Tibial nerve (tissue), 4 donors: ENCODE data around the gene SPATA6L. TPM values are rescaled to one million over a fixed set of nuclear protein-coding genes. Genes with fewer than 3 reads are reported as not detected.

ENCODE experiments used
- DNase-seq, 2 donors: peaks; one replicate each; pipeline ENCODE4 v3.0.0-alpha.2; 2019; ENCODE audit warnings: low spot score in 2 of 2
- H3K27ac ChIP-seq, 4 donors: fragments of 200-600 bp; sonication (generic) in 3 of 4; one replicate each; pipeline ENCODE4 v1.5.1; 2017 to 2019; ENCODE audit warnings: mild to moderate bottlenecking in 1 of 4
- H3K27me3 ChIP-seq, 2 donors: fragments of 200-600 bp; sonication (generic) in 1 of 2; one replicate each; pipeline versions ENCODE4 v1.5.1 to v1.6.0; 2017 to 2019
- H3K36me3 ChIP-seq, 3 donors: fragments of 200-600 bp; sonication (generic); one replicate each; pipeline ENCODE4 v1.5.1; 2018 to 2019
- H3K4me1 ChIP-seq, 4 donors: fragments of 200-600 bp; sonication (generic) in 3 of 4; one replicate each; pipeline ENCODE4 v1.5.1; 2017 to 2019
- H3K4me3 ChIP-seq, 4 donors: fragments of 200-600 bp; sonication (generic) in 3 of 4; one replicate each; pipeline ENCODE4 v1.5.1; 2017 to 2019; ENCODE audit warnings: mild to moderate bottlenecking in 1 of 4, moderate library complexity in 1 of 4
- H3K9me3 ChIP-seq, 4 donors: fragments of 200-600 bp; sonication (generic) in 3 of 4; one replicate each; pipeline ENCODE4 v1.5.1; 2017 to 2019
- EP300 ChIP-seq, 2 donors: sonication (generic); formaldehyde crosslinking; IDR thresholded peaks; one replicate each; pipeline ENCODE4 v1.6.1; 2017; ENCODE audit warnings: antibody characterized with exemption in 2 of 2, mild to moderate bottlenecking in 1 of 2
- POLR2A ChIP-seq, 2 donors: fragments of 450-650 bp; IDR thresholded peaks; one replicate each; pipeline ENCODE4 v1.6.1; 2017; ENCODE audit warnings: antibody characterized with exemption in 2 of 2, mild to moderate bottlenecking in 2 of 2, moderate library complexity in 2 of 2
- WGBS, 2 donors: methylation state at CpG; one replicate each; pipeline ENCODE4 v1.1.5; 2018; 5-methylcytosine and 5-hydroxymethylcytosine counted together
- total RNA-seq, 4 donors: library from RNA; depleted of rRNA; stranded (reverse); fragments of >200 nt; gene quantifications; one replicate each; pipeline ENCODE4 v1.1.0, GENCODE V29; 2016
- TF ChIP-seq, protein P1 (sequence below), 5 experiments: fragments of 200-600 bp in 3 of 5; fragments of 450-650 bp in 2 of 5; sonication (generic) in 3 of 5; IDR thresholded peaks; one replicate each; pipeline ENCODE4 v1.5.1; 2016 to 2019; ENCODE audit warnings: antibody characterized with exemption in 5 of 5, mild to moderate bottlenecking in 3 of 5, moderate library complexity in 2 of 5

The SPATA6L gene
- total RNA-seq, 4 donors from 2014 or later: 1.3 to 5.4 (median 3.8) TPM

DNA sequence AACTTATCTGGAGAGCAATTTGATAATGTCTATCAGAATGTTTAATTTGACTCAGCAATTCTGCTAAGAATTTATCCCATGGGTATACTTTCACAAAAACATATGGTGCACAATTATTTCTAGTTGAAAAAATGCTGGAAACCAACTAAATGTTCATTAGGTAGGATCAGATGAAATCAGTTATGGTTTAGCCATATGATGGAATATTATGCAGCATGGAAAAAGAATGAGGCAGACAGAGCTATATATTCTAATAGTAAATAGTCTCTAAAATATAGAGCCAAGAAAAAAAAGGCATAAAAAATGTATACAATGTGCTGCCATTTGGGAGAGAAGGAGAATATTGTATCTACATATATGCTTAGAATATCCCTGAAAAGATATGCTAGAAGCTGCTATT is 3.6 kb upstream of the SPATA6L start:
- H3K9me3 ChIP-seq: no peaks in the 10 kb centered on the region
- peaks cover 0 to 17% (median 7%) of the 10 kb centered on the region in 4 donors for H3K4me1 ChIP-seq
- H3K27ac ChIP-seq: no peak overlapping the region
- no peak for DNase-seq
- H3K36me3 ChIP-seq: no peaks in the 10 kb centered on the region
- no peak overlapping the region for H3K4me3 ChIP-seq
- H3K27me3 ChIP-seq: no peaks in the 10 kb centered on the region
- TF ChIP-seq POLR2A (IDR thresholded peaks at IDR 0.05) (no peak), EP300 (IDR thresholded peaks at IDR 0.05) (no peak)
- TF ChIP-seq, protein P1, sequence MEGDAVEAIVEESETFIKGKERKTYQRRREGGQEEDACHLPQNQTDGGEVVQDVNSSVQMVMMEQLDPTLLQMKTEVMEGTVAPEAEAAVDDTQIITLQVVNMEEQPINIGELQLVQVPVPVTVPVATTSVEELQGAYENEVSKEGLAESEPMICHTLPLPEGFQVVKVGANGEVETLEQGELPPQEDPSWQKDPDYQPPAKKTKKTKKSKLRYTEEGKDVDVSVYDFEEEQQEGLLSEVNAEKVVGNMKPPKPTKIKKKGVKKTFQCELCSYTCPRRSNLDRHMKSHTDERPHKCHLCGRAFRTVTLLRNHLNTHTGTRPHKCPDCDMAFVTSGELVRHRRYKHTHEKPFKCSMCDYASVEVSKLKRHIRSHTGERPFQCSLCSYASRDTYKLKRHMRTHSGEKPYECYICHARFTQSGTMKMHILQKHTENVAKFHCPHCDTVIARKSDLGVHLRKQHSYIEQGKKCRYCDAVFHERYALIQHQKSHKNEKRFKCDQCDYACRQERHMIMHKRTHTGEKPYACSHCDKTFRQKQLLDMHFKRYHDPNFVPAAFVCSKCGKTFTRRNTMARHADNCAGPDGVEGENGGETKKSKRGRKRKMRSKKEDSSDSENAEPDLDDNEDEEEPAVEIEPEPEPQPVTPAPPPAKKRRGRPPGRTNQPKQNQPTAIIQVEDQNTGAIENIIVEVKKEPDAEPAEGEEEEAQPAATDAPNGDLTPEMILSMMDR (IDR thresholded peaks at IDR 0.05): no peak

DNA sequence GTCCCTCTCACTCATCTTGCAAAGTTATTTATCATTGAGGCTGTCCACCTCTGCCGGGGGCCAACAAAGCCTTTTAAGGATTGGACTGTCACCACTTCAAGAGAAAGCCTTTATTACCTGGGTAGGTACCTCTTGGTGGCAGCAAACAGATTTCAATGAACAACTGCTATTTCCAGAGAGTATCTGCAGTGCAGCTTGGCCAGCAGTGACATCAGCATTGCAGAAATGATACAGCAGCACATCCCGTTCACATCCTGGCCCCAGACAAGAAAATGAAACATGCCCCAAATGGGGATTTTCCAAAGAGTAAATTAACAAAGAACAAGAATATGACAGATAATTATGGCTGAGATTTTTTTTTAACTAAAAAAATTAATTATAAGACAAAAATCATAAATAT is 2.3 kb upstream of the SPATA6L start:
- 80 to 91% methylated on average over 2 of the region's 2 CpGs for WGBS, 2 donors

DNA sequence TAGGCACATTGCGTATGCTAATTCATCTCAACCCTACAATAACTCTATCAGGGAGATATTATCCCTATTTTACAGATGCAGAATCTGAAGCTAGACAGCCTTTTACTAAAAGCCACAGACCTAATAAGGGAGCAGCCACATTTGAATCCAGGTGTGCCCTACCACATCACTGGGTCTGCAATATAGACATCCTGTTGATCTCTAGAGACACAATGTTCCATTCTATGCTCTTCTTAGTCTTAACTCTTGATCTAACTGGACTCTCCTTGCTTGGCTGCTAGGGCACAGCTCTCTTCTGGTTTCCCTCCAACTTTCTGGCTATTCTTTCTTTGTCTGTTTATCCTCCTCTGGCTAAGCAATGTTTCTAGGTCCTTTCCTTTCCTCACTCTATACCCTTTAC is 1.4 kb upstream of the SPATA6L start:
- Histone ChIP-seq H3K4me3 (no peak overlapping the region), H3K27ac (no peak overlapping the region), H3K27me3 (no peaks in the 10 kb centered on the region), H3K4me1 (peaks cover 0 to 39% (median 26%) of the 10 kb centered on the region in 4 donors), H3K9me3 (no peaks in the 10 kb centered on the region), H3K36me3 (no peaks in the 10 kb centered on the region)
- 95 to 96% methylated on average over 1 of the region's 1 CpG for WGBS, 2 donors
- no peak for TF ChIP-seq EP300 (IDR thresholded peaks at IDR 0.05)
- TF ChIP-seq, protein P1 (IDR thresholded peaks at IDR 0.05): no peak
- TF ChIP-seq POLR2A (IDR thresholded peaks at IDR 0.05): no peak
- DNase-seq: no peak

More for the DNA sequence above, 2.3 kb upstream of the SPATA6L start:
- H3K4me1 ChIP-seq: peaks cover 0 to 30% (median 20%) of the 10 kb centered on the region in 4 donors
- no peaks in the 10 kb centered on the region for H3K9me3 ChIP-seq
- H3K36me3 ChIP-seq: no peaks in the 10 kb centered on the region
- H3K4me3 ChIP-seq: no peak overlapping the region
- H3K27me3 ChIP-seq: no peaks in the 10 kb centered on the region
- no peak for DNase-seq
- no peak overlapping the region for H3K27ac ChIP-seq
- TF ChIP-seq, protein P1 (IDR thresholded peaks at IDR 0.05): no peak
- TF ChIP-seq EP300 (IDR thresholded peaks at IDR 0.05): no peak

DNA sequence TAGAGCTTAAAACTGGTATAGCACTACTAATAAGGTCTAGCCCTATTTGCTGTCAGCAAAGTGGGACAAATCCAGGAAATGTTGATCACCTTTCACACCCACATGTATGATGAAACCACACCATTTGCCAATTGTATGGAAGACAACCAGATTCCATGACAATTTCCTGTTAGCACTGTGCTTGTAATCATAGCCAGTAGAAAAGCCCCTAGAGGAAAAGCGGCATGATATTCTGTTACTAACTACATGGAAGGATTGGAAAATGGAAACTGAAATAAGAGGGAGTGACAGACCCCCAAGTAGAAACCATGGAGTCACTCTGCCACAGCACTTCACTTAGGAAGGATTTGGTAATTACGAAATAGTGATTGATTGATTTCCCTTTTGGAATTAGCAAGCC is 923 bp downstream of the SPATA6L start:
- H3K27ac ChIP-seq: peak overlapping the region in 2 of 4 donors; percentile 47 to 72
- H3K9me3 ChIP-seq: no peaks in the 10 kb centered on the region
- H3K36me3 ChIP-seq: no peaks in the 10 kb centered on the region
- H3K4me1 ChIP-seq: peaks cover 0 to 48% (median 32%) of the 10 kb centered on the region in 4 donors
- TF ChIP-seq POLR2A (IDR thresholded peaks at IDR 0.05): no peak
- TF ChIP-seq EP300 (IDR thresholded peaks at IDR 0.05): peak in 1 of 2 donors; percentile 42
- no peaks in the 10 kb centered on the region for H3K27me3 ChIP-seq
- no peak overlapping the region for H3K4me3 ChIP-seq
- DNase-seq: no peak
- 77 to 81% methylated on average over 2 of the region's 2 CpGs for WGBS, 2 donors

DNA sequence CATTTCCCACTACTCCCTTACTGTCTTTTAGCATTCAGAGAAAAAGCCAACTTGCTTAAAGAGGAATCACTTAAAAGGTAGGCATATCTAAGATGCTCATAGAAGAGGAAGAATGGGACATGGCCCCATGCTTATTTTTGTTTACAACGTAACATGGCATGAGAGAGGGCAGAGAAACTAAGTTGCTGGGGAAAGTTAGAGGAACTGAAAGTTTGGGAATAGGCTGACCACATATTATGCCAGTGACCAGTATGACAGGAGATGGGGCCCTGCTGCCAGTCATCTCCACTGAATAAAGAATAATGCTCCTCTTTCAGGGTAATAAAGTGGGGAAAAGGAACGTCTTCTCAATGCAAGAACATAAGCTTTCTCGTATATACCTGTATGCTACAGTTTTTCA is 2.3 kb downstream of the SPATA6L start:
- no peak for DNase-seq
- TF ChIP-seq EP300 (IDR thresholded peaks at IDR 0.05) (no peak), POLR2A (IDR thresholded peaks at IDR 0.05) (no peak)
- TF ChIP-seq, protein P1 (IDR thresholded peaks at IDR 0.05): no peak
- Histone ChIP-seq H3K36me3 (no peaks in the 10 kb centered on the region), H3K27me3 (no peaks in the 10 kb centered on the region), H3K27ac (no peak overlapping the region), H3K9me3 (no peaks in the 10 kb centered on the region), H3K4me3 (no peak overlapping the region), H3K4me1 (peaks cover 0 to 48% (median 32%) of the 10 kb centered on the region in 4 donors)
- WGBS, 2 donors: 81 to 85% methylated on average over 3 of the region's 3 CpGs
